ENCODE results near the gene RPS6KB2. TPM values are rescaled to one million over a fixed set of nuclear protein-coding genes. Genes with fewer than 3 reads are reported as not detected.
A peak's percentile ranks its signal among the peaks of the same experiment; 100 is the strongest.

RPS6KB2 gene
- total and polyA plus RNA-seq, 9 of the 15 experiments (the other 6 are each of a cell fraction or from before 2014, with no cell fraction given): 0.42 to 122 (median 82.6) TPM

DNA sequence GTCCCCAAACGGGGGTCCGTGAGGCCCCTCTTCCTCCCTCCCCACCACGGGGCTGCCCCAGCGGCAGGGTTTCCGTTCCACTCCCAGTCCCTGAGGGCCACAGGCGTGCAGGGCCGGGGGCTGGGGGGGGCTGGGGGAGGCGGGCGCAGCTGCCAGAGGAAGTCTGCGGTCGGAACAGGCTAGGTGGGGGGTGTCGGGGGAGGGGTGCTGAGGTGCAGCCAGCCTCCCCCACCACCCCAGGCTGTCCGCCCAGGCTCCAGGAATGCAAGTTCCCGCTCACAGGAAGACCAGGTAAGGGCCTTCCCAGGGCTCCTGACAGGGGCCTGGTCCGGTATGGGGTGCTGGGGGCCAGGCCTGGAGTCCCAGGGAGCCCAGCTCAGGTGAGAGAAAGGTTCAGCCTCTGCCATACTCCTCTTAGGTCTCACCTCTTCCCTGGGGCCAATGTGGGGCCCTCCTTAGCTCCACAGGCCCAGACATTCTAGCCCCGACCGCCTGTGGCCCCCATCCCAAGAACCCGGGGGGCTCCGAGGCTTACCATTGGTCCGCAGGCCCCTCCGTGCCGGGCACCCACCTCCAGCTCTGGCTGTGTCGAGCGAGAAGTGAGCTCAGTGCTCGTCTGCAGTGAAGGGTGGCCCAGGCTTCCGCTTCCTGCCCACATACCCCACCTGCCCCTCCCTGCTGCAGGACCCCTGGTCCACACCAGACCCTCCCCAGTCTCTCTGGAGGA lies 9.0 kb downstream of the RPS6KB2 start, which contains the start of gene PTPRCAP:
Gene PTPRCAP, minus strand, starts transcription at position 601 of the 727 bp plus-strand sequence. Its CDS starts 63 bp downstream, at position 538.
- Histone ChIP-seq H3K9me3 (replicated peaks; ENCODE audit: control insufficient read depth, insufficient read depth, low read depth, low read length) (no peaks in the 10 kb centered on the region), H3K27ac (ENCODE audit: extremely low read depth, low read depth, low read length) (peak within 1 kb of the TSS; percentile 86), H3K27me3 (ENCODE audit: control insufficient read depth in 2 of 2, insufficient read depth in 2 of 2, low read length in 2 of 2) (no peaks in the 10 kb centered on the region), H3K36me3 (ENCODE audit: control insufficient read depth, insufficient read depth, low read length) (peaks cover 89% of the 10 kb centered on the region; the same call in 2 of the 3 replicates), H2AFZ (ENCODE audit: low read depth, low read length) (no peak within 1 kb of the TSS), H4K20me1 (replicated peaks; ENCODE audit: control insufficient read depth, insufficient read depth, low read length) (no peaks in the 10 kb centered on the region), H3K9me1 (ENCODE audit: control insufficient read depth, insufficient read depth, low read length) (peaks cover 4% of the 10 kb centered on the region), H3K4me2 (ENCODE audit: insufficient read depth, low read length) (peak within 1 kb of the TSS; percentile 1; the same call in 1 of the 2 replicates), H3K79me2 (ENCODE audit: control insufficient read depth, insufficient read depth, low read length) (no peaks in the 10 kb centered on the region; the same call in 1 of the 3 replicates), H3K4me1 (replicated peaks in 1 of 2; ENCODE audit: control insufficient read depth in 2 of 2, insufficient read depth in 2 of 2, low read length in 2 of 2) (peaks cover 16 to 91% of the 10 kb centered on the region in 2 experiments), H3K4me3 (no peak within 1 kb of the TSS), H3K9ac (ENCODE audit: insufficient read depth in 1 of 2, low read depth in 2 of 2, low read length in 2 of 2) (peak within 1 kb of the TSS; percentile 13 to 87; a peak in 3 of 4 replicates)
- DNase-seq (ENCODE audit: extremely low read depth in 1 of 4, low spot score in 3 of 4) (peak; percentile 61 to 70 (median 64)), ATAC-seq (peak; percentile 46), FAIRE-seq (no peak)
- in situ Hi-C loops (cut with MboI): no loop called here
- POLR2A ChIA-PET: interaction anchor here (0.6 to 3.0 kb wide), 8 partner anchors 8 to 61 kb away, joined by 3 to 21 read pairs (median 4); partner anchors contain the start of gene RPS6KB2
- CTCF ChIA-PET (ENCODE audit: low intra/inter-chr PET ratio): no interaction called here
- intact Hi-C loops (cut with micrococcal nuclease): no loop called here
- BruUV-seq (replicated peaks): no TSS peak
- 83% methylated on average over 12 of the region's 26 CpGs for WGBS (ENCODE audit: insufficient coverage, low coverage, missing lambda C conversion rate)
- no peak for TF ChIP-seq HDAC8 (tag; IDR thresholded peaks at IDR 0.05)
- no peak for TF ChIP-seq ZNF224 (CRISPR knock-in tag; IDR thresholded peaks at IDR 0.05)
- TF ChIP-seq, protein P1, sequence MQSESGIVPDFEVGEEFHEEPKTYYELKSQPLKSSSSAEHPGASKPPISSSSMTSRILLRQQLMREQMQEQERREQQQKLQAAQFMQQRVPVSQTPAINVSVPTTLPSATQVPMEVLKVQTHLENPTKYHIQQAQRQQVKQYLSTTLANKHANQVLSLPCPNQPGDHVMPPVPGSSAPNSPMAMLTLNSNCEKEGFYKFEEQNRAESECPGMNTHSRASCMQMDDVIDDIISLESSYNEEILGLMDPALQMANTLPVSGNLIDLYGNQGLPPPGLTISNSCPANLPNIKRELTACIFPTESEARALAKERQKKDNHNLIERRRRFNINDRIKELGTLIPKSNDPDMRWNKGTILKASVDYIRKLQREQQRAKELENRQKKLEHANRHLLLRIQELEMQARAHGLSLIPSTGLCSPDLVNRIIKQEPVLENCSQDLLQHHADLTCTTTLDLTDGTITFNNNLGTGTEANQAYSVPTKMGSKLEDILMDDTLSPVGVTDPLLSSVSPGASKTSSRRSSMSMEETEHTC (IDR thresholded peaks at IDR 0.05): no peak
- no peak for TF ChIP-seq CEBPB (tag; IDR thresholded peaks at IDR 0.05)
- TF ChIP-seq ZNF175 (CRISPR knock-in tag; IDR thresholded peaks at IDR 0.05; ENCODE audit: low read depth): no peak
- TF ChIP-seq, protein P2, sequence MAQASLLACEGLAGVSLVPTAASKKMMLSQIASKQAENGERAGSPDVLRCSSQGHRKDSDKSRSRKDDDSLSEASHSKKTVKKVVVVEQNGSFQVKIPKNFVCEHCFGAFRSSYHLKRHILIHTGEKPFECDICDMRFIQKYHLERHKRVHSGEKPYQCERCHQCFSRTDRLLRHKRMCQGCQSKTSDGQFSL (CRISPR knock-in tag; IDR thresholded peaks at IDR 0.05): peak; percentile 80; the same call in 1 of the 2 replicates
- TF ChIP-seq, protein P2 (tag; IDR thresholded peaks at IDR 0.05): peak in 1 of 2 experiments; percentile 56; a peak in 1 of 4 replicates
- peak; percentile 41 for TF ChIP-seq PCBP1 (IDR thresholded peaks at IDR 0.05; ENCODE audit: low read depth, low read length, poor library complexity, severe bottlenecking)
- no peak for TF ChIP-seq MIER1 (IDR thresholded peaks at IDR 0.05; ENCODE audit: low read depth)
- no peak for TF ChIP-seq SMARCB1 (IDR thresholded peaks at IDR 0.05; ENCODE audit: insufficient read length, low read depth)
- TF ChIP-seq ZNF77 (CRISPR knock-in tag; IDR thresholded peaks at IDR 0.05): no peak
- TF ChIP-seq NCOA2 (IDR thresholded peaks at IDR 0.05; ENCODE audit: partially characterized antibody in 2 of 2): no peak
- peak; percentile 19 for TF ChIP-seq POLR2B (IDR thresholded peaks at IDR 0.05; ENCODE audit: low read depth, partially characterized antibody)
- no peak for TF ChIP-seq CAMTA2 (CRISPR knock-in tag; conservative IDR thresholded peaks at IDR 0.05)
- no peak for TF ChIP-seq TCF7 (IDR thresholded peaks at IDR 0.05; ENCODE audit: borderline replicate concordance)
- no peak for TF ChIP-seq GABPB1 (CRISPR knock-in tag; IDR thresholded peaks at IDR 0.05)
- TF ChIP-seq KAT7 (CRISPR knock-in tag; IDR thresholded peaks at IDR 0.05; ENCODE audit: borderline replicate concordance): peak; percentile 13; the same call in 1 of the 2 replicates
- peak; percentile 19; the same call in 1 of the 2 replicates for TF ChIP-seq CHD2 (IDR thresholded peaks at IDR 0.05; ENCODE audit: low read depth, low read length)
- TF ChIP-seq ZNF79 (CRISPR knock-in tag; IDR thresholded peaks at IDR 0.05; ENCODE audit: low read depth): no peak
- no peak for TF ChIP-seq BMI1 (IDR thresholded peaks at IDR 0.05; ENCODE audit: low read length)

All from K562 (cell line).